Glutamatergic neuron (in vitro differentiated cells): ENCODE data around the gene RAI1. TPM values are rescaled to one million over a fixed set of nuclear protein-coding genes. Genes with fewer than 3 reads are reported as not detected.
"Not testable (repeated sequence)": the region's sequence is repeated elsewhere in the genome, so short reads cannot be mapped to it uniquely, and the experiment has no call there.

ENCODE experiments used
- DNase-seq: peaks from one replicate; pipeline ENCODE4 v3.0.0; 2022
- H3K27ac Mint-ChIP-seq: one replicate; pipeline ENCODE4 v1.8.0; 2020; ENCODE audit warnings: mild to moderate bottlenecking, mixed read lengths, inconsistent platforms; ENCODE audit not compliant: unreplicated experiment
- H3K27me3 Mint-ChIP-seq: one replicate; pipeline ENCODE4 v1.8.0; 2020; ENCODE audit warnings: mild to moderate bottlenecking, moderate library complexity, mixed read lengths, inconsistent platforms; ENCODE audit not compliant: unreplicated experiment
- H3K36me3 Mint-ChIP-seq: one replicate; pipeline ENCODE4 v1.8.0; 2020; ENCODE audit warnings: mild to moderate bottlenecking, mixed read lengths, inconsistent platforms; ENCODE audit not compliant: unreplicated experiment
- H3K4me1 Mint-ChIP-seq: one replicate; pipeline ENCODE4 v1.8.0; 2020; ENCODE audit warnings: mild to moderate bottlenecking, low read depth, mixed read lengths, inconsistent platforms; ENCODE audit not compliant: unreplicated experiment
- H3K4me3 Mint-ChIP-seq: one replicate; pipeline ENCODE4 v1.8.0; 2020; ENCODE audit warnings: mild to moderate bottlenecking, mixed read lengths, inconsistent platforms; ENCODE audit not compliant: unreplicated experiment
- H3K9me3 Mint-ChIP-seq: one replicate; pipeline ENCODE4 v1.8.0; 2020; ENCODE audit warnings: mild to moderate bottlenecking, moderate library complexity, mixed read lengths, inconsistent platforms; ENCODE audit not compliant: unreplicated experiment
- total RNA-seq: library from RNA; stranded (reverse); fragmentation: NEBNext Ultra II Directional; extraction: Animal tissue kit (Norgen Biotek cat#: 25700); gene quantifications from one replicate; pipeline ENCODE4 v1.2.1, GENCODE V29; 2021; ENCODE audit not compliant: unreplicated experiment
- TF ChIP-seq, protein P1 (sequence below): fragments of 200-600 bp; sonication (generic); IDR thresholded peaks from one replicate; pipeline ENCODE4 v1.5.0; 2021; ENCODE audit not compliant: partially characterized antibody, unreplicated experiment

RAI1 gene
- total RNA-seq, 1 donor from 2014 or later = 70.2 TPM

DNA sequence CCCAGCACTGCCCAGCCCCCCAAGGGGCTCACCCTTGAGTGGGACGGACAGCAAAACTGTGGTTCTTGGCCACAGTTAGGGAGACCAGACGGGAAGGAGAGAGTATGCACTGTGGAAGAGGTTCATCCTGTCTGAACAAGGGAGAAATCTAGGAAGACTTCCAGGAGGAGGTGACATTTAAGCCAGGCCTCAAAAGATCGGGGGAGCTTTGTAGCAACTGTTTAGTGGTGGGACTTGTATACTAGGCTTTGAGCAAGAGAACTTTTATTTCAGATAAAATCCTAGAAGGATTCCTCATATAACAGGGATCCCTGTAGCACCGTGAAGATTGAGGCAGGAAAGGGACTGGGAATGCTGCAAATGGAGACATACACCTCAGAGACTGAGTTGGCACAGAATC lies 124.8 kb downstream of the RAI1 start:
- Mint-ChIP-seq H3K27me3 (peaks cover 40% of the 10 kb centered on the region), H3K9me3 (peaks cover 30% of the 10 kb centered on the region), H3K27ac (peak overlapping the region; percentile 20)

DNA sequence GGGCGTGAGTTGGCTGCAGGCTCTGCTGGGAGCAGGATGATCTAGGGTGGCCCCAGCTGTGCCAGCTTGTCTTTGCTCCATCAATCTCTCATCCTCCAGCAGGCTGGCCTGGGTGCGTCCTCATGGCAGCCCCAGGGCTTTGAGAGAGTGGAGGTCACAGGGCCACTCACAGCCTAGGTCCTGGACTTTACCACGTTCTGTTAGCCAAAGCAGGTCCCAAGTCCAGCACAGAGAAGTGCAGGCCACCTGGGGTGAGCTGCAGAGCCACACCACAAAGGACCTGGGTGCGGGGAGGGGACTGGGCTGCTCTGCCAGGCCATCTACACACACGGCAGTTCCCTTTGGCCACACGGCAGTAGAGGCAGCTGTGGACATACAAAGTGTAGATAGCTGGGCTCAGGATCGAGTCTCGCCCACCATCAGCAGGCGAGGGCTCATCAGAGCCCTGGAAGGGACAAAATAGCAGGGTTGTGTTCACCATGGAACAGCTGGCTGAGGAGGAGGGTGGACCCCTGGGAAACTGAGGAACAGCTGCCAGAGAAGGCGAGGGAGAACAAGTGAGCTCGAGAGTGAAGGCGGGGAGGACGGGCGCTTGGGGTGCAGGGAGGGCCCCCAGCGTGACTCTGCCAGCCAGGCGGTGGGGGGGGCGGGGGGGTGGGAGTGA lies 125.5 kb downstream of the RAI1 start:
- H3K4me3 Mint-ChIP-seq = no peak overlapping the region
- TF ChIP-seq, protein P1, sequence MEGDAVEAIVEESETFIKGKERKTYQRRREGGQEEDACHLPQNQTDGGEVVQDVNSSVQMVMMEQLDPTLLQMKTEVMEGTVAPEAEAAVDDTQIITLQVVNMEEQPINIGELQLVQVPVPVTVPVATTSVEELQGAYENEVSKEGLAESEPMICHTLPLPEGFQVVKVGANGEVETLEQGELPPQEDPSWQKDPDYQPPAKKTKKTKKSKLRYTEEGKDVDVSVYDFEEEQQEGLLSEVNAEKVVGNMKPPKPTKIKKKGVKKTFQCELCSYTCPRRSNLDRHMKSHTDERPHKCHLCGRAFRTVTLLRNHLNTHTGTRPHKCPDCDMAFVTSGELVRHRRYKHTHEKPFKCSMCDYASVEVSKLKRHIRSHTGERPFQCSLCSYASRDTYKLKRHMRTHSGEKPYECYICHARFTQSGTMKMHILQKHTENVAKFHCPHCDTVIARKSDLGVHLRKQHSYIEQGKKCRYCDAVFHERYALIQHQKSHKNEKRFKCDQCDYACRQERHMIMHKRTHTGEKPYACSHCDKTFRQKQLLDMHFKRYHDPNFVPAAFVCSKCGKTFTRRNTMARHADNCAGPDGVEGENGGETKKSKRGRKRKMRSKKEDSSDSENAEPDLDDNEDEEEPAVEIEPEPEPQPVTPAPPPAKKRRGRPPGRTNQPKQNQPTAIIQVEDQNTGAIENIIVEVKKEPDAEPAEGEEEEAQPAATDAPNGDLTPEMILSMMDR = no peak
- peaks cover 35% of the 10 kb centered on the region for H3K9me3 Mint-ChIP-seq
- peak overlapping the region; percentile 83 for H3K27ac Mint-ChIP-seq
- H3K4me1 Mint-ChIP-seq = peaks cover 15% of the 10 kb centered on the region
- H3K27me3 Mint-ChIP-seq = peaks cover 46% of the 10 kb centered on the region
- peaks cover 14% of the 10 kb centered on the region for H3K36me3 Mint-ChIP-seq
- no peak for DNase-seq

More for the DNA sequence above, 124.8 kb downstream of the RAI1 start:
- H3K36me3 Mint-ChIP-seq = peaks cover 14% of the 10 kb centered on the region
- H3K4me1 Mint-ChIP-seq = peaks cover 11% of the 10 kb centered on the region
- TF ChIP-seq, protein P1 = no peak
- H3K4me3 Mint-ChIP-seq = no peak overlapping the region
- DNase-seq = no peak

DNA sequence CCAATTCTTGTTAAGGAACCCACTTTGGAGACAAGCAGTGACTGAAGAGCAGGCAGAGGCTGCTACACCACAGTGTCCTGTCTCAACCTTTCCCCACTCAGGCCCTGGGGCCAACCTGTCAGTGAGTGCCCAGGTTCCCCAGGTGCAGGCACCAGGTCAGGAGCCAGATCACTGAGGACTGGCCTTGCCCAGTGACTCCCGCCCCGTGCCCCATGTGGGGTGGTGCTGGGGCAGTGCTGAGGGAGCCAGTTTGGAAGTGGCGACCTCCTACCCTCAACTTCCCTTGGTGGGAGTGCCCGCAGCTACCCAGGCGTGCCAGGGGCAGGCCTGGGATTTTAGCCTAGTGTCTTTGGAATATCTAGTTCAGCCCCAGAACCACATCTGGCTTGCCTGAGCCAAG lies 126.2 kb downstream of the RAI1 start:
- peaks cover 50% of the 10 kb centered on the region for H3K27me3 Mint-ChIP-seq
- peaks cover 14% of the 10 kb centered on the region for H3K36me3 Mint-ChIP-seq
- DNase-seq = no peak
- H3K27ac Mint-ChIP-seq = no peak overlapping the region
- peaks cover 18% of the 10 kb centered on the region for H3K4me1 Mint-ChIP-seq
- TF ChIP-seq, protein P1 = no peak
- H3K9me3 Mint-ChIP-seq = peaks cover 35% of the 10 kb centered on the region
- no peak overlapping the region for H3K4me3 Mint-ChIP-seq

DNA sequence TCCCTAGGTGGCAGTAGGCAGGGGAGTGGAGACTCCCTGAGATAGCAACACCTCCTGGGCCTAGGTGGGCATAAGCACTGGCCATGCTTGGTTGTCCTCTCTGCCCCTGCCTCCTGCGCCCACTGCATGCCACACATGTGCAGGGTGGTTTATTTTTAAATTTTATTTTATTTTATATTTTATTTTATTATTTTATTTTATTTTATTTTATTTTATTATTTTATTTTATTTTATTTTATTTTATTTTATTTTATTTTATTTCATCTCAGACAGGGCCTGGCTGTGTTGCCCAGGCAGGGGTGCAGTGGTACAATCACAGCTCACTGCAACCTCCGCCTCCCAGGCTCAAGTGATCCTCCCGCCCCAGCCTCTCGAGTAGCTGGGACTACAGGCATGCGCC lies 126.9 kb downstream of the RAI1 start:
- peaks cover 18% of the 10 kb centered on the region for H3K4me1 Mint-ChIP-seq
- H3K36me3 Mint-ChIP-seq = peaks cover 14% of the 10 kb centered on the region
- peaks cover 51% of the 10 kb centered on the region for H3K27me3 Mint-ChIP-seq
- DNase-seq, H3K27ac Mint-ChIP-seq, H3K4me3 Mint-ChIP-seq: not testable (repeated sequence)
- H3K9me3 Mint-ChIP-seq = peaks cover 38% of the 10 kb centered on the region

DNA sequence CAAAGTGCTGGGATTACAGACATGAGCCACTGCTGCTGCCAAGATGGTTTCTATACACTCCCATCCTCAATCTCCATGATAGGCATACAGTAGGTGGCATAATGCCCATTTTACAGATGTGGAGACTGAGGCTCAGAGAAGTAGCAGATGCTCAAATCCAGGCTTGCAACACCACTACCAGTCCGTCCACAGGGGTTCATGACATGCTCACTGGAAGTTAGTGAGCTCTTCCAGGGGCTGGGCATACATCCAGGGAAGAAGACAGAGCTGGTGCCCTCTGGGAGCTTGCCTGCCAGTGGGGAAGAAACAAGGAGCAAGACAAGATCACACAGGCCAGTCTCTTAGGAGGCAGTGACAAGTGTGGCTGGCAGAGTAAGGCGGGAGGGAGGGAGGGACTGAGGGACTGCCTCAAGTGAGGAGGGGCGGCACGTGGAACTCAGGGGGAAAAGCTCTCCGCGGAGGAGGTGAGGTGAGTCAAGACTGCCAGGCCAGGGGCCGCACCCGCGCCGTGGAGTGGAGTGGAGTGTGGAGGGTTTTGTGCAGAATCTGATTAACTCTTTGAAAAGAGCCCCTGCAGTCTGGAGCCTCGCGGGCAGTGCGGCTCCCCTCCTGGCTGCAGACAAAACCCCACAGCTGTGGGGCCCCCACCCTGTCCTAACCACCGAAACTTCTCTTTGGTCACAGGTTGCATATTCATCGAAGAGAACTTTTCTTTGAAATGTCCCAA lies 127.6 kb downstream of the RAI1 start:
- H3K36me3 Mint-ChIP-seq = peaks cover 12% of the 10 kb centered on the region
- H3K4me3 Mint-ChIP-seq = peak overlapping the region; percentile 55
- H3K27ac Mint-ChIP-seq = no peak overlapping the region
- H3K27me3 Mint-ChIP-seq = peaks cover 48% of the 10 kb centered on the region
- TF ChIP-seq, protein P1 = no peak
- no peak for DNase-seq
- H3K9me3 Mint-ChIP-seq = peaks cover 35% of the 10 kb centered on the region
- H3K4me1 Mint-ChIP-seq = peaks cover 17% of the 10 kb centered on the region
